HEK293T (cell line): ENCODE results near the gene TSPY9.
"Not testable (repeated sequence)": the region's sequence is repeated elsewhere in the genome, so short reads cannot be mapped to it uniquely, and the experiment has no call there.

Experiments
- CTCF ChIA-PET: fragments of 350-600 bp; formaldehyde crosslinking; extraction: SDS; loops from one replicate; lab custom pipeline; 2021; ENCODE audit warnings: antibody characterized with exemption, inconsistent platforms; lab: Yijun Ruan, JAX
- POLR2A ChIA-PET: fragments of 350-600 bp; formaldehyde crosslinking; extraction: SDS; loops from one replicate; lab custom pipeline; 2020; ENCODE audit warnings: antibody characterized with exemption, inconsistent platforms; lab: Yijun Ruan, JAX
- DNase-seq: peaks from one replicate; pipeline ENCODE4 v3.0.0; 2012; ENCODE audit warnings: mixed read lengths; ENCODE audit errors: extremely low spot score

TSPY9 gene

GRCh38 chrY:9486967-9487366 lies at the start of gene TSPY9:
TSS of gene TSPY9 (plus strand) at chrY:9487267. CDS start at chrY:9487313, 46 bp downstream.
- POLR2A ChIA-PET, CTCF ChIA-PET, DNase-seq: not testable (repeated sequence)

DNA sequence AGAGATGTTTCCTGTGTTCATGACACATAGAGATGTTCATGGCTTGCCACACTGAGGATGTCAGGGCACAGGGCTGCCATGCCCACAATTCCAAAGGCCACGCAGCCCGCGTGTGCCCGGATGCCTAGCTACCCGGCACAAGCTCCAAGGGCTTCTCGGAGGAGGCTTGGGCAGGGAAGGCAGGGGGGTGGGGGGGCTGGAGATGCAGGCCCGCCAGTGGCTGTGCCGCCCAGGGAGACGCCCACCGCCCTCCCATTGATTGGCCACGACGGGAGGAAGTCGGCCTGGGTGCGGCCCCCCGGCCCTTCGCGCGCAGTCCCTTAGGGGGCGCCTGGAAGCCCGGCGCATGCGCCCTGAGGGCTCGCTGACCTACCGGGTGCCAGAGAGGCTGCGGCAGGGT lies 20.4 kb upstream of the TSPY9 start, which contains the start of gene TSPY1:
Gene TSPY1, plus strand, starts transcription at position 301 of the 400 bp plus-strand sequence. Its CDS starts 46 bp downstream, at position 347.
- DNase-seq, POLR2A ChIA-PET, CTCF ChIA-PET: not testable (repeated sequence)

GRCh38 chrY:9504396-9504795 lies 17.3 kb downstream of the TSPY9 start:
- CTCF ChIA-PET, POLR2A ChIA-PET, DNase-seq: not testable (repeated sequence)

DNA sequence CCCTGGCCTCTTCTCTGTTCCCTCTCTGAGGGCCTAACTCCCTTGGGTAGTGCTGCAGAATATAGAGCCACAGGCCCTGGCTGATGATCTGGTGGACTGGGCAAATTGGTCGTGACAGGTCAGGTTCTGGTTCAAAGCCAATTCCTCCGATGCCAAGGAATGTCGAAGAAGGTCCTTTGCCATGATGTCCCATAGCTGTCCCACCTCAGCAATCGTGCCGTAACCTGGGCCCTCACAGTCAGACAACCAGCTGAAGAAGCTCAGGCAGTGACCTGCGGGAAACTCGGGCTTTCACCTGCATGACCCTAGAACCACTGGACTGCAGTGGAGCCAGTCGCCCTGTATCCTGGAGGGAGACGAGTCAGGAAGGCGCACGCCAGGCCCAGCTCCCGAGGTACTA lies 29.2 kb downstream of the TSPY9 start:
- CTCF ChIA-PET, DNase-seq, POLR2A ChIA-PET: not testable (repeated sequence)

- POLR2A ChIA-PET, CTCF ChIA-PET, DNase-seq: not testable (repeated sequence)
Measured at GRCh38 chrY:9527580-9527979, 40.5 kb downstream of the TSPY9 start, which contains the start of gene TSPY10. TSS of gene TSPY10 (plus strand) at chrY:9527880. CDS start at chrY:9527926, 46 bp downstream.
